GM23248 (cell line): ENCODE data around the gene VTI1A. TPM values are rescaled to one million over a fixed set of nuclear protein-coding genes. Genes with fewer than 3 reads are reported as not detected.

Experiments
- DNase-seq: peaks from one replicate; pipeline ENCODE4 v3.0.0-alpha.2; 2015
- H2AFZ ChIP-seq: fragments of 200-600 bp; sonication (generic); 2 replicates; pipeline ENCODE4 v1.6.1; 2016; ENCODE audit warnings: antibody characterized with exemption
- H3F3A ChIP-seq: fragments of 200-600 bp; sonication (generic); 2 replicates; pipeline ENCODE4 v1.6.1; 2016; ENCODE audit warnings: mild to moderate bottlenecking, antibody characterized with exemption, mixed run types; ENCODE audit not compliant: insufficient read depth
- H3K27ac ChIP-seq: fragments of 200-600 bp; sonication (generic); 2 replicates; pipeline ENCODE4 v1.5.1; 2016; ENCODE audit warnings: mild to moderate bottlenecking
- H3K27me3 ChIP-seq: fragments of 200-600 bp; sonication (generic); replicated peaks from 2 replicates; pipeline ENCODE4 v1.6.1; 2016; ENCODE audit warnings: mild to moderate bottlenecking; ENCODE audit not compliant: insufficient read depth
- H3K36me3 ChIP-seq: fragments of 200-600 bp; sonication (generic); 2 replicates; pipeline ENCODE4 v1.6.1; 2016; ENCODE audit warnings: low read depth, mild to moderate bottlenecking
- H3K4me1 ChIP-seq: fragments of 200-600 bp; sonication (generic); 2 replicates; pipeline ENCODE4 v1.6.1; 2016; ENCODE audit warnings: mild to moderate bottlenecking; ENCODE audit not compliant: insufficient read depth
- H3K4me2 ChIP-seq: fragments of 200-600 bp; sonication (generic); one replicate; pipeline ENCODE4 v1.6.1; 2016; ENCODE audit warnings: mild to moderate bottlenecking; ENCODE audit not compliant: unreplicated experiment
- H3K4me3 ChIP-seq: fragments of 200-600 bp; sonication (generic); 2 replicates; pipeline ENCODE4 v1.5.1; 2016; ENCODE audit warnings: mild to moderate bottlenecking
- H3K79me2 ChIP-seq: fragments of 200-600 bp; sonication (generic); 2 replicates; pipeline ENCODE4 v1.6.1; 2016; ENCODE audit warnings: mild to moderate bottlenecking; ENCODE audit not compliant: insufficient read depth
- H3K9ac ChIP-seq: fragments of 200-600 bp; sonication (generic); 2 replicates; pipeline ENCODE4 v1.6.1; 2016; ENCODE audit warnings: mild to moderate bottlenecking
- H3K9me2 ChIP-seq: fragments of 200-600 bp; sonication (generic); 2 replicates; pipeline ENCODE4 v1.6.1; 2016; ENCODE audit warnings: mixed run types, mild to moderate bottlenecking, moderate library complexity; ENCODE audit not compliant: insufficient read depth
- H3K9me3 ChIP-seq: fragments of 200-600 bp; sonication (generic); one replicate; pipeline ENCODE4 v1.6.1; 2017; ENCODE audit warnings: low read depth
- H4K20me1 ChIP-seq: fragments of 200-600 bp; sonication (generic); 2 replicates; pipeline ENCODE4 v1.6.0; 2016; ENCODE audit not compliant: insufficient read depth
- EZH2 ChIP-seq: fragments of 200-600 bp; sonication (generic); IDR thresholded peaks from 2 replicates; pipeline ENCODE4 v1.6.1; 2018; ENCODE audit warnings: antibody characterized with exemption, mild to moderate bottlenecking; ENCODE audit not compliant: insufficient read depth, poor library complexity, severe bottlenecking
- EZH2phosphoT487 ChIP-seq: fragments of 200-600 bp; sonication (generic); IDR thresholded peaks from 2 replicates; pipeline ENCODE4 v1.6.1; 2018; ENCODE audit warnings: antibody characterized with exemption, moderate library complexity, mild to moderate bottlenecking, low read depth; ENCODE audit not compliant: insufficient read depth
- WGBS, 2 experiments: methylation state at CpG; one replicate each; pipeline ENCODE4 v1.1.6; 2015 to 2017; ENCODE audit warnings: low lambda C conversion rate in 2 of 2, low coverage in 1 of 2; ENCODE audit errors: missing lambda C conversion rate in 2 of 2; 5-methylcytosine and 5-hydroxymethylcytosine counted together
- in situ Hi-C: fragments of 300-500 bp; cut with MboI; formaldehyde crosslinking; loops from 2 replicates; pipeline ENCODE4 v1.15.0; 2020
- polyA plus RNA-seq: library from polyadenylated mRNA; unstranded; fragments of >200 nt; fragmentation: Nextera tagmentation; extraction: Ambion mirVana; gene quantifications from 2 replicates; pipeline ENCODE4 v1.2.1, GENCODE V29; 2016
- total RNA-seq: library from RNA; depleted of rRNA; stranded (reverse); fragments of >200 nt; shearing (Covaris generic); gene quantifications from 2 replicates; pipeline ENCODE4 v1.2.3, GENCODE V29; 2014

Gene VTI1A
- total and polyA plus RNA-seq, 2 experiments from 2014 or later, result 21.6 to 26.4 TPM

GRCh38 chr10:112407696-112408095, 39.3 kb upstream of the VTI1A start:
- TF ChIP-seq EZH2 (no peak), EZH2phosphoT487 (no peak)
- in situ Hi-C loops, result no loop called here
- Histone ChIP-seq H3K36me3 (no peaks in the 10 kb centered on the region), H3K4me3 (no peak overlapping the region), H3F3A (peaks cover 11% of the 10 kb centered on the region; the same call in 1 of the 2 replicates), H3K9me3 (no peaks in the 10 kb centered on the region), H3K79me2 (no peaks in the 10 kb centered on the region), H3K4me1 (peaks cover 10% of the 10 kb centered on the region), H3K9me2 (0 out of 2 replicates have a peak, but pooled peaks cover 3% of the 10 kb centered on the region), H3K4me2 (no peak overlapping the region), H2AFZ (no peak overlapping the region), H4K20me1 (no peaks in the 10 kb centered on the region), H3K9ac (no peak overlapping the region), H3K27ac (no peak overlapping the region), H3K27me3 (no peaks in the 10 kb centered on the region)
- WGBS, 2 experiments, result 92 to 95% methylated on average over 1 of the region's 1 CpG
- DNase-seq, result no peak

- TF ChIP-seq EZH2phosphoT487 (no peak), EZH2 (no peak)
- Histone ChIP-seq H3K27ac (no peak overlapping the region), H4K20me1 (no peaks in the 10 kb centered on the region), H3K4me1 (peaks cover 10% of the 10 kb centered on the region), H3K4me3 (no peak overlapping the region), H3K9me2 (0 out of 2 replicates have a peak, but pooled peaks cover 3% of the 10 kb centered on the region), H3K36me3 (no peaks in the 10 kb centered on the region), H3K27me3 (no peaks in the 10 kb centered on the region), H2AFZ (no peak overlapping the region), H3K79me2 (no peaks in the 10 kb centered on the region), H3K4me2 (no peak overlapping the region), H3K9me3 (no peaks in the 10 kb centered on the region), H3F3A (peaks cover 11% of the 10 kb centered on the region; the same call in 1 of the 2 replicates), H3K9ac (no peak overlapping the region)
- 60 to 69% methylated on average over 2 of the region's 2 CpGs for WGBS, 2 experiments
- in situ Hi-C loops, result no loop called here
- DNase-seq, result no peak
Observed at GRCh38 chr10:112409299-112409698, 37.7 kb upstream of the VTI1A start.

GRCh38 chr10:112409755-112410154, 37.3 kb upstream of the VTI1A start:
- no peak overlapping the region for H2AFZ ChIP-seq
- H3K9me3 ChIP-seq, result no peaks in the 10 kb centered on the region
- H3K4me3 ChIP-seq, result no peak overlapping the region
- in situ Hi-C loops, result no loop called here
- H3K4me1 ChIP-seq, result peaks cover 6% of the 10 kb centered on the region
- WGBS, 2 experiments, result 47 to 48% methylated on average over 4 of the region's 4 CpGs
- H3K27me3 ChIP-seq, result no peaks in the 10 kb centered on the region
- H3K4me2 ChIP-seq, result no peak overlapping the region
- H3K27ac ChIP-seq, result no peak overlapping the region
- 0 out of 2 replicates have a peak, but pooled peaks cover 3% of the 10 kb centered on the region for H3K9me2 ChIP-seq
- H3K36me3 ChIP-seq, result no peaks in the 10 kb centered on the region
- no peak overlapping the region for H3K9ac ChIP-seq
- TF ChIP-seq EZH2phosphoT487 (no peak), EZH2 (no peak)
- no peaks in the 10 kb centered on the region for H4K20me1 ChIP-seq
- H3K79me2 ChIP-seq, result no peaks in the 10 kb centered on the region
- peaks cover 7% of the 10 kb centered on the region; the same call in 1 of the 2 replicates for H3F3A ChIP-seq
- peak; percentile 7 for DNase-seq

- 93% methylated on average over 2 of the region's 2 CpGs for WGBS, 2 experiments
- no peak for DNase-seq
- Histone ChIP-seq H3K9ac (no peak overlapping the region), H4K20me1 (no peaks in the 10 kb centered on the region), H3K36me3 (no peaks in the 10 kb centered on the region), H3F3A (no peaks in the 10 kb centered on the region), H3K27me3 (no peaks in the 10 kb centered on the region), H3K4me1 (no peaks in the 10 kb centered on the region), H3K27ac (no peak overlapping the region), H3K79me2 (no peaks in the 10 kb centered on the region), H2AFZ (no peak overlapping the region), H3K9me3 (no peaks in the 10 kb centered on the region), H3K9me2 (no peaks in the 10 kb centered on the region), H3K4me3 (no peak overlapping the region), H3K4me2 (no peak overlapping the region)
- TF ChIP-seq EZH2, result no peak
- TF ChIP-seq EZH2phosphoT487, result no peak
- in situ Hi-C loops, result no loop called here
Observed at GRCh38 chr10:112412696-112413095, 34.3 kb upstream of the VTI1A start.

- Histone ChIP-seq H3K4me3 (no peak overlapping the region), H3K4me1 (no peaks in the 10 kb centered on the region), H3K79me2 (no peaks in the 10 kb centered on the region), H3K27ac (no peak overlapping the region), H2AFZ (no peak overlapping the region), H3F3A (no peaks in the 10 kb centered on the region), H3K9me2 (no peaks in the 10 kb centered on the region), H3K4me2 (no peak overlapping the region), H3K36me3 (no peaks in the 10 kb centered on the region), H3K9ac (no peak overlapping the region), H3K27me3 (no peaks in the 10 kb centered on the region), H4K20me1 (no peaks in the 10 kb centered on the region), H3K9me3 (no peaks in the 10 kb centered on the region)
- in situ Hi-C loops, result no loop called here
- TF ChIP-seq EZH2 (no peak), EZH2phosphoT487 (no peak)
- no peak for DNase-seq
- WGBS, 2 experiments, result 91 to 93% methylated on average over 3 of the region's 3 CpGs
Observed at GRCh38 chr10:112421731-112422130, 25.3 kb upstream of the VTI1A start.
